ENCODE measurements around the gene IQSEC1. TPM values are rescaled to one million over a fixed set of nuclear protein-coding genes. Genes with fewer than 3 reads are reported as not detected.

IQSEC1 gene
- total RNA-seq, 1 donor from 2014 or later: 29.5 TPM

DNA sequence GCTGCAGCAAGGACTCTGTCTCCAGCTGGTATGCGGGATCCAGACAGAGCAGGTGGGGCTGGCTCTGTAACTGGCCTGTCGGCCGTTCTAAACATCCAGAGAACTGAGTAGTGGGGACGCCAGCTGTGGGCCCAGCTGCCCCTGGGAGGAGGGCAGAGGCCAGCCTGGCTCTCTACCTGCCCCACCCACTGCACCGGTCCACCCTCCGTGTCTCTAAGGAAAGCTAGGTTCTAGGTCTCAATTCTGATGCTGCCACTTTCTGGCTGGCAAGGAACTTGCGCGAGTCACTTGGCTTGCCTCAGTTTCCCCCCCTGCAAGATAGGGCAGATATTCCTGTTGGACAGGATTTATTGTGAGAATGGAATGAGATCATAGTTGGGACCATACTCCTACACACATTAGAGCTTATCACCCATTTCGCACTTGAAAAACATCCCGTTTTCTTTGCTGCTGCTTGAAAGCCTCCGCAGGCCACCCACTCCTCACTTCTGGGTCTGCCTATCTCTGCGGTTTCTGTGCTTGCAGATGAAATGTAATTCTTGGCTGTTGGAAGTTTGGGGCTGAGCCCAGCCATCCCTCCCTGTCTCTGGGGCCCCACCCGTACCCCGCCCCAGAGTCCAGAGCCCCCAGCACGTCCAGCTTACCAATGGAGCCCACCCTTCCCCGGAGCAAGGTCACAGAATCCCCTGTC lies 65.8 kb downstream of the IQSEC1 start:
- H3K4me1 ChIP-seq (ENCODE audit: insufficient read depth, low read length): peaks cover 13% of the 10 kb centered on the region
- no peak overlapping the region for H3K9ac ChIP-seq (ENCODE audit: low read length)
- no peaks in the 10 kb centered on the region for H3K79me2 ChIP-seq (ENCODE audit: insufficient read depth, low read length)
- Mint-ChIP-seq H3K4me1 (ENCODE audit: low read depth, unreplicated experiment) (peaks cover 36% of the 10 kb centered on the region), H3K27me3 (ENCODE audit: low read depth, unreplicated experiment) (peaks cover 4% of the 10 kb centered on the region), H3K36me3 (ENCODE audit: low read depth, unreplicated experiment) (peaks cover 9% of the 10 kb centered on the region), H3K27ac (ENCODE audit: unreplicated experiment) (no peak overlapping the region), H3K9me3 (ENCODE audit: unreplicated experiment) (no peaks in the 10 kb centered on the region), H3K4me3 (ENCODE audit: unreplicated experiment) (no peak overlapping the region)
- no peaks in the 10 kb centered on the region for H3K27me3 ChIP-seq (ENCODE audit: insufficient read depth, low read length)
- H2AFZ ChIP-seq (ENCODE audit: low read depth, low read length): no peak overlapping the region
- no peak overlapping the region for H3K27ac ChIP-seq (ENCODE audit: low read depth, low read length)
- DNase-seq (ENCODE audit: low read depth) (no peak), FAIRE-seq (no peak)
- H3K4me2 ChIP-seq (ENCODE audit: low read length): no peak overlapping the region
- no peaks in the 10 kb centered on the region for H3K36me3 ChIP-seq (ENCODE audit: insufficient read depth, low read length)
- TF ChIP-seq, protein P1, sequence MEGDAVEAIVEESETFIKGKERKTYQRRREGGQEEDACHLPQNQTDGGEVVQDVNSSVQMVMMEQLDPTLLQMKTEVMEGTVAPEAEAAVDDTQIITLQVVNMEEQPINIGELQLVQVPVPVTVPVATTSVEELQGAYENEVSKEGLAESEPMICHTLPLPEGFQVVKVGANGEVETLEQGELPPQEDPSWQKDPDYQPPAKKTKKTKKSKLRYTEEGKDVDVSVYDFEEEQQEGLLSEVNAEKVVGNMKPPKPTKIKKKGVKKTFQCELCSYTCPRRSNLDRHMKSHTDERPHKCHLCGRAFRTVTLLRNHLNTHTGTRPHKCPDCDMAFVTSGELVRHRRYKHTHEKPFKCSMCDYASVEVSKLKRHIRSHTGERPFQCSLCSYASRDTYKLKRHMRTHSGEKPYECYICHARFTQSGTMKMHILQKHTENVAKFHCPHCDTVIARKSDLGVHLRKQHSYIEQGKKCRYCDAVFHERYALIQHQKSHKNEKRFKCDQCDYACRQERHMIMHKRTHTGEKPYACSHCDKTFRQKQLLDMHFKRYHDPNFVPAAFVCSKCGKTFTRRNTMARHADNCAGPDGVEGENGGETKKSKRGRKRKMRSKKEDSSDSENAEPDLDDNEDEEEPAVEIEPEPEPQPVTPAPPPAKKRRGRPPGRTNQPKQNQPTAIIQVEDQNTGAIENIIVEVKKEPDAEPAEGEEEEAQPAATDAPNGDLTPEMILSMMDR (IDR thresholded peaks at IDR 0.05; ENCODE audit: insufficient read depth, low read depth, low read length): no peak
- no peak for TF ChIP-seq EZH2 (IDR thresholded peaks at IDR 0.05; ENCODE audit: insufficient read depth, low read length)
- no peak overlapping the region for H3K4me3 ChIP-seq (ENCODE audit: insufficient read depth, low read depth, low read length)
- H4K20me1 ChIP-seq (ENCODE audit: insufficient read depth, low read length): peaks cover 31% of the 10 kb centered on the region
- no peaks in the 10 kb centered on the region for H3K9me3 ChIP-seq (ENCODE audit: insufficient read depth, low read depth, low read length)

DNA sequence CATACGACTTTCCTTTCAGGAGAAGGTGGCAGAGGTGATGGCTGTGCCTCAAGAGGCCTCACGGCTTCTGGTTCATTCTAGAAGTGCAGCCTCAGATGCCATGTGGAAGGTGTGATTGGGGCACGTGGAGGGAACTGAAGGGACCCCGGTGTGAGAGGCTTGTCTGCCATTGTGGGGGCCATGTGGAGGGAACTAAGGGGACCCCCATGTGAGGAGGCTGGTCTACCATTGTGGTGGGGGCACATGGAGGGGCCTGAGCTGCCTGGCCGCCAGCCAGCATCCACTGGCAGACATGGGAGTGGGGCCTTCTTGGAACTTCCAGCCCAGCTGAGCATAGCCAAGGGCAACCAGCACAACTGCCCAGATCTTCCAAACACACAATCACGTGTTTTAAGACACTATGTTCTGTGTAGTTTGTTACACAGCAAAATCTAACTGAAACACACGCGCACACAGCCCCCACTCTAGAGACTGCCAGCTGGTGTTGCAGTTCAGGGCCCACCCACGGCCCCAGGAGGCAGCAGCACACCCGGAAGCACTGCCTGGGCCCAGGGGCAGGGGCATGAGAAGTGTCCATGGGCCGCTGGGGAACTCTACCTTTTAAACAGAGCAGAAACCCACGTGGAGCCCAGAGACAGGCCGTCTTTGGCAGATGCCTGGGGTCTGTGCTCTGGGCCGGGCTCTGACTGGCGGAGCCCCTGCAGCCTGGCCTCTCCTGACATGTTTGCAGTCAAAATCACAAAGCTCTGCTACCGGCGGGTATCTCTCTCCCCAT lies 66.8 kb downstream of the IQSEC1 start:
- no peak for TF ChIP-seq EZH2 (IDR thresholded peaks at IDR 0.05; ENCODE audit: insufficient read depth, low read length)
- TF ChIP-seq, protein P1 (IDR thresholded peaks at IDR 0.05; ENCODE audit: insufficient read depth, low read depth, low read length): no peak
- Mint-ChIP-seq H3K4me1 (ENCODE audit: low read depth, unreplicated experiment) (peaks cover 28% of the 10 kb centered on the region), H3K4me3 (ENCODE audit: unreplicated experiment) (no peak overlapping the region), H3K36me3 (ENCODE audit: low read depth, unreplicated experiment) (peaks cover 9% of the 10 kb centered on the region), H3K9me3 (ENCODE audit: unreplicated experiment) (no peaks in the 10 kb centered on the region), H3K27ac (ENCODE audit: unreplicated experiment) (no peak overlapping the region), H3K27me3 (ENCODE audit: low read depth, unreplicated experiment) (peaks cover 4% of the 10 kb centered on the region)
- no peaks in the 10 kb centered on the region for H3K27me3 ChIP-seq (ENCODE audit: insufficient read depth, low read length)
- H2AFZ ChIP-seq (ENCODE audit: low read depth, low read length): no peak overlapping the region
- no peak for DNase-seq (ENCODE audit: low read depth)
- H3K27ac ChIP-seq (ENCODE audit: low read depth, low read length): no peak overlapping the region
- H3K4me1 ChIP-seq (ENCODE audit: insufficient read depth, low read length): peaks cover 9% of the 10 kb centered on the region
- FAIRE-seq: no peak
- H3K9ac ChIP-seq (ENCODE audit: low read length): no peak overlapping the region
- H4K20me1 ChIP-seq (ENCODE audit: insufficient read depth, low read length): peaks cover 23% of the 10 kb centered on the region
- no peaks in the 10 kb centered on the region for H3K79me2 ChIP-seq (ENCODE audit: insufficient read depth, low read length)
- no peak overlapping the region for H3K4me2 ChIP-seq (ENCODE audit: low read length)
- no peak overlapping the region for H3K4me3 ChIP-seq (ENCODE audit: insufficient read depth, low read depth, low read length)
- H3K9me3 ChIP-seq (ENCODE audit: insufficient read depth, low read depth, low read length): no peaks in the 10 kb centered on the region
- H3K36me3 ChIP-seq (ENCODE audit: insufficient read depth, low read length): no peaks in the 10 kb centered on the region
